Upper lobe of left lung (tissue), 4 donors: Measurements from ENCODE around the gene MFAP3L.

Experiments used
- POLR2A ChIP-seq, 4 donors: fragments of 450-650 bp; IDR thresholded peaks; one replicate each; pipeline ENCODE4 v1.5.1; 2016 to 2017; ENCODE audit warnings: antibody characterized with exemption in 4 of 4, mild to moderate bottlenecking in 2 of 4
- TF ChIP-seq, protein P1 (sequence below), 6 experiments: fragments of 450-650 bp in 4 of 6; fragments of 200-600 bp in 2 of 6; sonication (generic) in 2 of 6; IDR thresholded peaks; one replicate each; pipeline ENCODE4 v1.5.1; 2016 to 2019; ENCODE audit warnings: antibody characterized with exemption in 6 of 6

DNA sequence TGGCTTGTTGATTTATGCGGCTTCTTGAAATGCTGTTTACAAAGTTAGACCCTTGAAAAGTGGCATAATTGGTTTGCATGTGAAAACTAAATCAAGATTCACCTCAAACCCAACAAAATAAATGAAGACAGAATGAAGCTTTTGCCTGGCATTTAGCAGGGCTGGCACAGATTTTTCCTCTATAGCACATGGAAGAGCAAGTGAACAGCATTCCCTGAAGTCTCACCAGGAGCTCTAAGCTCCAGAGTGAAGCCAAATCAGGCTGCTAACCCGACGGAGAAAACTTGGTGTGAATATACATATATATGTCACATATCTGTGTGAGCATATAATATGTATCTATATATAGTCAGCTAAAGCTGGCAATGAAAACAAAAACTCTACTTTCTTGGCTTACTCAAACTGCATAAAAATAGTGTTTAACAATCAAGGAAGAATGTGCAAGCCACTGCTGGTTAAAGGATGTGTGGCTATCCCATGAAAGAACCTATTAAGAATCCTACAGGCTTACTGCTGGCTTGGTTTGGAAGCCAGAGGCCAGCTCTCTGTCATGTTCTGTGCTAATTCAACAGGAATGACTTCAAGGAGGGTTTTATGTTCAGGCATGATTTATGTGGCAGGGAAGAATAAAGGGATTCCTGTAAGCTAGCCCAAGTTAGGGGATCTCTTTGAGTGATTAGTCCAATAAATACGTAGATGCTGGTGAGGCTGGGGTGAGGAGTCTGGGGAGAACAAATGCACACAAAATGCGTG, 69.9 kb downstream of the MFAP3L start:
- TF ChIP-seq, protein P1, sequence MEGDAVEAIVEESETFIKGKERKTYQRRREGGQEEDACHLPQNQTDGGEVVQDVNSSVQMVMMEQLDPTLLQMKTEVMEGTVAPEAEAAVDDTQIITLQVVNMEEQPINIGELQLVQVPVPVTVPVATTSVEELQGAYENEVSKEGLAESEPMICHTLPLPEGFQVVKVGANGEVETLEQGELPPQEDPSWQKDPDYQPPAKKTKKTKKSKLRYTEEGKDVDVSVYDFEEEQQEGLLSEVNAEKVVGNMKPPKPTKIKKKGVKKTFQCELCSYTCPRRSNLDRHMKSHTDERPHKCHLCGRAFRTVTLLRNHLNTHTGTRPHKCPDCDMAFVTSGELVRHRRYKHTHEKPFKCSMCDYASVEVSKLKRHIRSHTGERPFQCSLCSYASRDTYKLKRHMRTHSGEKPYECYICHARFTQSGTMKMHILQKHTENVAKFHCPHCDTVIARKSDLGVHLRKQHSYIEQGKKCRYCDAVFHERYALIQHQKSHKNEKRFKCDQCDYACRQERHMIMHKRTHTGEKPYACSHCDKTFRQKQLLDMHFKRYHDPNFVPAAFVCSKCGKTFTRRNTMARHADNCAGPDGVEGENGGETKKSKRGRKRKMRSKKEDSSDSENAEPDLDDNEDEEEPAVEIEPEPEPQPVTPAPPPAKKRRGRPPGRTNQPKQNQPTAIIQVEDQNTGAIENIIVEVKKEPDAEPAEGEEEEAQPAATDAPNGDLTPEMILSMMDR (IDR thresholded peaks at IDR 0.05), result no peak
- TF ChIP-seq POLR2A (IDR thresholded peaks at IDR 0.05), result no peak
